GM21367 (cell line): ENCODE results near the gene KRTAP9-7.
"Not testable (repeated sequence)": the region's sequence is repeated elsewhere in the genome, so short reads cannot be mapped to it uniquely, and the experiment has no call there.

Experiments used
- ATAC-seq: cut with Tn5 transposase; IDR thresholded peaks from one replicate; pipeline ENCODE4 v1.9.1; 2021; ENCODE audit not compliant: unreplicated experiment

KRTAP9-7 gene, protein sequence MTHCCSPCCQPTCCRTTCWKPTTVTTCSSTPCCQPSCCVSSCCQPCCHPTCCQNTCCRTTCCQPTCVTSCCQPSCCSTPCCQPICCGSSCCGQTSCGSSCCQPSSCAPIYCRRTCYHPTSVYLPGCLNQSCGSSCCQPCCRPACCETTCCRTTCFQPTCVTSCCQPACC

GRCh38 chr17:41275648-41276190 is at the start of gene KRTAP9-7:
Gene KRTAP9-7, plus strand, starts transcription at chr17:41275698. Its CDS starts 0 bp downstream, at chr17:41275698.
- ATAC-seq = not testable (repeated sequence)

GRCh38 chr17:41226051-41226450 is 49.4 kb upstream of the KRTAP9-7 start:
- ATAC-seq = no peak

DNA sequence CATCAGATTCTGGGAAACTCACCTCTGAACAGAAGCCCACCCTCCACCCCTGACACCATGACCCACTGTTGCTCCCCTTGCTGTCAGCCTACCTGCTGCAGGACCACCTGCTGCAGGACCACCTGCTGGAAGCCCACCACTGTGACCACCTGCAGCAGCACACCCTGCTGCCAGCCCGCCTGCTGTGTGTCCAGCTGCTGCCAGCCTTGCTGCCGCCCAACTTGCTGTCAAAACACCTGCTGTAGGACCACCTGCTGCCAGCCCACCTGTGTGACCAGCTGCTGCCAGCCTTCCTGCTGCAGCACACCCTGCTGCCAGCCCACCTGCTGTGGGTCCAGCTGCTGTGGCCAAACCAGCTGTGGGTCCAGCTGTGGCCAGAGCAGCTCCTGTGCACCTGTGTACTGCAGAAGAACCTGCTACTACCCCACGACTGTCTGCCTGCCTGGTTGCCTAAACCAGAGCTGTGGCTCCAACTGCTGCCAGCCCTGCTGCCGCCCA is 48.9 kb upstream of the KRTAP9-7 start, which contains the start of gene KRTAP9-2:
KRTAP9-2 (plus strand) TSS at position 51 of the 498 bp plus-strand sequence; CDS start at position 58, 7 bp downstream.
- not testable (repeated sequence) for ATAC-seq

GRCh38 chr17:41230094-41230493 is 45.4 kb upstream of the KRTAP9-7 start:
- no peak for ATAC-seq

- no peak for ATAC-seq
Measured at GRCh38 chr17:41231731-41232130, 43.8 kb upstream of the KRTAP9-7 start.

DNA sequence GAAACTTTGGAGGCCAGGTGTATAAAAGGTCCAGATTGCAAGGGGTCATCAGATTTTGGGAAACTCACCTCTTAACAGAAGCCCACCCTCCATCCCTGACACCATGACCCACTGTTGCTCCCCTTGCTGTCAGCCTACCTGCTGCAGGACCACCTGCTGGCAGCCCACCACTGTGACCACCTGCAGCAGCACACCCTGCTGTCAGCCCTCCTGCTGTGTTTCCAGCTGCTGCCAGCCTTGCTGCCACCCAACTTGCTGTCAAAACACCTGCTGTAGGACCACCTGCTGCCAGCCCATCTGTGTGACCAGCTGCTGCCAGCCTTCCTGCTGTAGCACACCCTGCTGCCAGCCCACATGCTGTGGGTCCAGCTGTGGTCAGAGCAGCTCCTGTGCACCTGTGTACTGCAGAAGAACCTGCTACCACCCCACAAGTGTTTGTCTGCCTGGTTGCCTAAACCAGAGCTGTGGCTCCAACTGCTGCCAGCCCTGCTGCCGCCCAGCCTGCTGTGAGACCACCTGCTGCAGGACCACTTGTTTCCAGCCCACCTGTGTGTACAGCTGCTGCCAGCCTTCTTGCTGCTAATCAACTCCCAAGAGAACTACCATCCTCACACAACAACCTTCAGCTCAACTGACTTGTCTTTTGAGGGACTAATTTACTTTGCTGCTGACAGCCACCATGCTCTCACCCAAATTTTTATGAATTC is 42.9 kb upstream of the KRTAP9-7 start, which contains the start of gene KRTAP9-3:
KRTAP9-3 (plus strand) TSS at position 51 of the 707 bp plus-strand sequence; CDS start at position 104, 53 bp downstream.
- ATAC-seq = not testable (repeated sequence)

DNA sequence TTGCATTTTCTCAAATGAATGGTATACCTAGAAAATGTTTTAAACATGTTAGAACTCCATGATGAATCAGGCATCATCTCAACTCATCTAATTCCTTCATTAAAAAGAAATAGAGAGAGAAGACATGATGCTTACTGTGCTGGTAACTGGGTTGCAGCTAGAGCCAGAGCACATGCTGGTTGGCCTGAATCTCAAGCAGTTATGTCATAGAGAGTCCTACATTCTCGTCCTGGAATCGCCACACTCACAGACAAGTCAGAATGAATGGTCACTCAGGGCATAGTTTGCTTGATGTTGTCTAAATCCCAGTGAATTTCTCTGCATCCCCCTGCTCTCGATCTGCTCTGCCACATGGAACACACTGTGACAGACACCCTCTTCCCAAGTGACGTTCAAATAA is 38.4 kb upstream of the KRTAP9-7 start:
- ATAC-seq = not testable (repeated sequence)

DNA sequence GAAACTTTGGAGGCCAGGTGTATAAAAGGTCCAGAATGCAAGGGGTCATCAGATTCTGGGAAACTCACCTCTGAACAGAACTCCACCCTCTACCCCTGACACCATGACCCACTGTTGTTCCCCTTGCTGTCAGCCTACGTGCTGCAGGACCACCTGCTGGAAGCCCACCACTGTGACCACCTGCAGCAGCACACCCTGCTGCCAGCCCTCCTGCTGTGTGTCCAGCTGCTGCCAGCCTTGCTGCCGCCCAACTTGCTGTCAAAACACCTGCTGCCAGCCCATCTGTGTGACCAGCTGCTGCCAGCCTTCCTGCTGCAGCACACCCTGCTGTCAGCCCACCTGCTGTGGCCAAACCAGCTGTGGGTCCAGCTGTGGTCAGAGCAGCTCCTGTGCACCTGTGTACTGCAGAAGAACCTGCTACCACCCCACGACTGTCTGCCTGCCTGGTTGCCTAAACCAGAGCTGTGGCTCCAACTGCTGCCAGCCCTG is 37.5 kb upstream of the KRTAP9-7 start, which contains the start of gene KRTAP9-8:
KRTAP9-8 (plus strand) TSS at position 51 of the 489 bp plus-strand sequence; CDS start at position 104, 53 bp downstream.
- ATAC-seq = not testable (repeated sequence)

- not testable (repeated sequence) for ATAC-seq
Measured at GRCh38 chr17:41246995-41247787, 28.3 kb upstream of the KRTAP9-7 start.

DNA sequence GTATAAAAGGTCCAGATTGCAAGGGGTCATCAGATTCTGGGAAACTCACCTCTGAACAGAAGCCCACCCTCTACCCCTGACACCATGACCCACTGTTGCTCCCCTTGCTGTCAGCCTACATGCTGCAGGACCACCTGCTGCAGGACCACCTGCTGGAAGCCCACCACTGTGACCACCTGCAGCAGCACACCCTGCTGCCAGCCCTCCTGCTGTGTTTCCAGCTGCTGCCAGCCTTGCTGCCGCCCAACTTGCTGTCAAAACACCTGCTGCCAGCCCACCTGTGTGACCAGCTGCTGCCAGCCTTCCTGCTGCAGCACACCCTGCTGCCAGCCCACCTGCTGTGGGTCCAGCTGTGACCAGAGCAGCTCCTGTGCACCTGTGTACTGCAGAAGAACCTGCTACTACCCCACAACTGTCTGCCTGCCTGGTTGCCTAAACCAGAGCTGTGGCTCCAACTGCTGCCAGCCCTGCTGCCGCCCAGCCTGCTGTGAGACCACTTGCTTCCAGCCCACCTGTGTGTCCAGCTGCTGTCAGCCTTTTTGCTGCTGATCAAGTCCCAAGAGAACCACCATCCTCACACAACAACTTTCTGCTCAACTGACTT is 25.8 kb upstream of the KRTAP9-7 start, which contains the start of gene KRTAP9-4:
KRTAP9-4 (plus strand) TSS at position 51 of the 604 bp plus-strand sequence; CDS start at position 85, 34 bp downstream.
- ATAC-seq = not testable (repeated sequence)

DNA sequence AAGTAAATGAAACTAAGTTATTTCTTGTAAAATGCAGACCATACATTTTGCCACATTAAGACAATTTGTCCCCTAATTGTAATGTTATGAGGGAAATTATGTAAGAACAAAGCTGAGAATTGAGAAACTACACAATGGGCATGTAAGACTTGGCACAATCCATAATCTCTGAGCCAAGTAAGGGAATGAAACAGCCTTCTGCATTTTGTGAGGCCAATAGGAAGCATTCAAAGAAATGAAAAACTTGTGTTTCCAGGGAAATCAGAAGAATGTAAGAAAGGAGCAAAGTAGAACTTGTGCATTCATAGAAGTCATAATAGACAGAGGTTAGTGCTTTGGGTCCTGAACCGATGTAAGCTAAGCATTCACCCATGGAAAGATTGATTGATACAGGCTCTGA is 24.2 kb upstream of the KRTAP9-7 start:
- no peak for ATAC-seq

DNA sequence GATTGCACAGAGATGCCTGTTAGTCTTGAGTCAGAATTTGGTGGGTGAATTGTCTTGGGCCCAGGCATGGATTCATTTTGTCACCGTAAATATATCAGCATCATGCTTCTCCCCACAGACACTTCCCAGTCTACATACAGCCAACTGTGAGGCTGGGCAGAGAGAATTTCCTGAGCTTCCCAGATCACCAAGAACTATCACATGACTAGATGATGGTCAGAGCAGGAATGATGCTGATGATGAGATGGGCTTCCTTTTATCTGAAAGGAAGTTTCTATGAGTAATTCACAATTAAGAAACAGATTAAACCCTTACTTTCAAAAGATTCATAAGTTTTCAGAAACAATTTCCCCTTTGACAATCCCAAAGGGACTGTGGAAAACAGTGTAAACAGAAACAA is 20.6 kb upstream of the KRTAP9-7 start:
- no peak for ATAC-seq

- ATAC-seq = not testable (repeated sequence)
Measured at GRCh38 chr17:41255381-41256290, 19.9 kb upstream of the KRTAP9-7 start, which contains the start of gene KRTAP9-9. Gene KRTAP9-9, plus strand, starts transcription at chr17:41255384.

- ATAC-seq = no peak
Measured at GRCh38 chr17:41256291-41256685, 19.2 kb upstream of the KRTAP9-7 start.

DNA sequence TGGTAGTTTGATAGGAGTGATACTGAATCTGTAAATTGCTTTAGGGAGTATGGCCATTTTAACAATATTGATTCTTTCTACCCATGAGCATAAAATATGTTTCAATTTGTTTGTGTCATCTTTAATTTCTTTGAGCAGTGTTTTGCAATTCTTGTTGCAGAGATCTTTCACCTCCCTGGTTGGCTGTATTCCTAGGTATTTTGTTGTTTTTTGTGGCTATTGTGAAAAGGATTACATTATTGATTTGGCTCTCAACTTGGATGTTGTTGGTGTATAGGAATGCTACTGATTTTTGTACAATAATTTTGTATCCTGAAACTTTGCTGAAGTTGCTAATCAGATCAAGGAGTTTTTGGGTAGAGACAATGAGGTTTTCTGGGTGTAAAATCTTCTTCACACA is 17.1 kb upstream of the KRTAP9-7 start:
- no peak for ATAC-seq

GRCh38 chr17:41263212-41263611 is 12.3 kb upstream of the KRTAP9-7 start:
- no peak for ATAC-seq

DNA sequence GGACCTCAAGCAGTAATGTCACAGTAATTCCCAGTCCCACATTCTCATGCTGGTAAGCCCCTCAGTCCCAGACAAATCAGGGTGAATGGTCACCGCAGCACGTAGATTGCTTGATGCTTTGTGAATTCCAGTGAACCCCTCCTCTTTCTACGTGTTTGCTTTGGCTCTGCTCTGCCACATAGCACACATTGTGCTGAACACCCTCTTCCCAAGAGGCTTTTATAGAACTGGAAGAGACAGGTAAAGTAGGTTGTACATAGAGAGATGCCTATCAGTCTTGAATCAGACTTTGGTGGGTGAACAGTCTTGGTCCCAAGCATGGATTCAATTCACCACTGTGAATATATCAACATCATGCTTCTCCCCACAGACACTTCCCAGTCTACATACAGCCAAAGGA is 10.9 kb upstream of the KRTAP9-7 start:
- no peak for ATAC-seq

DNA sequence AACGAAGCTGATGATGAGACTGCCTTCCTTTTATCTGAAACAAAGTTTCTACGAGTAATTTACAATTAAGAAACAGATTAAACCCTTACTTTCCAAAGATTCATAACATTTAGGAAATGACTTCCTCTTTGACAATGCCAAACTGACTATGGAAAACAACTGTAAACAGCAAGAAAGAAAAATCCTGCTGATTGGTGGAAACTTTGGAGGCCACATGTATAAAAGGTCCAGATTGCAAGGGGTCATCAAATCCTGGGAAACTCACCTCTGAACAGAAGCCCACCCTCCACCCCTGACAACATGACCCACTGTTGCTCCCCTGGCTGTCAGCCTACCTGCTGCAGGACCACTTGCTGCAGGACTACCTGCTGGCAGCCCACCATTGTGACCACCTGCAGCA is 10.4 kb upstream of the KRTAP9-7 start, which contains the start of gene KRTAP9-6:
KRTAP9-6 (plus strand) TSS at position 301 of the 400 bp plus-strand sequence; CDS start at position 301, 0 bp downstream.
- no peak for ATAC-seq

GRCh38 chr17:41267711-41268110 is 7.8 kb upstream of the KRTAP9-7 start:
- no peak for ATAC-seq
